Retinal pigment epithelial cell (primary cell): ENCODE data around the gene GNL2.

Experiments
- DNase-seq: peaks from one replicate; pipeline ENCODE4 v3.0.0-alpha.2; 2010; ENCODE audit warnings: low read depth
- H3K4me3 ChIP-seq: 2 replicates; pipeline ENCODE4 v1.5.1; 2011; ENCODE audit warnings: mild to moderate bottlenecking, low read length, control low read depth, moderate library complexity
- TF ChIP-seq, protein P1 (sequence below): conservative IDR thresholded peaks from 2 replicates; pipeline ENCODE4 v1.5.1; 2011; ENCODE audit warnings: low read depth, low read length, control low read depth, inconsistent platforms

Gene GNL2

DNA sequence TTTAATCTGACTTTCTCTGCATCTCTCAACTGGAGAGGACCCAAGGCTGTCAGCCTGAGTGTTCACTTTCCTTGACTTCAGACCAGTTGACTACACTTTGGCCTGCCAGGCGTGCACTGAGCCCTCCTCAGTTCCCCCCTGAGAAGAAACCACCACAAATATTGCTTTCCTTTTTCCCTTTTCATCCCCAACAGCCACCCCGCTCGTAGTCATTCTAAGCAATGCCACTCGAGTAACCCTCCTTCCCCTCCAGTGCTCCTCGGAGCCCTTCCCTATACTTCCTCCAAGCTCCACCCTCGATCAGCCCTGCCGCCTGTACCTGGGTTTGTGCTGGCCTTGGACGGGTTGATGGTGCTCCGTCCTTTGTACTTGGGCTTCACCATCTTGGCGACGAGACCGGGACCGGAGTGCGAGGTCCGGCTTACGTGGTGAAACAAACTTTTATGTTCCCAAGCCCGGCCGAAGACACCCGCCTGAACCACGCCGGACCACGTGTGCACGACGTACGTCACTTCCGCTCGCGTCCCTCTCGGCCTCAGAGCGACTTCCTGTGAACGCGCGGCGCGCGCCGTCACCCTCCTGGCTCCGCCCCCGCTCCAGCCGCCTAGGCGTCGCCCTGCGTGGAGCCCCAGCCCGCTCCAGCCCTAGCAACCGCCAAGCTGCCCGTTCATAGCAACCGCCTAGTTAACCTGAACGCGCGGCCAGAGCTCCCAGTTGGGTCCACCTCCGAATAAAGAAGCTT lies at the start of gene GNL2:
TSS of gene GNL2 (minus strand) at position 498 of the 742 bp plus-strand sequence. CDS start at position 383, 115 bp downstream.
- peak within 1 kb of the TSS; percentile 98 for H3K4me3 ChIP-seq
- TF ChIP-seq, protein P1, sequence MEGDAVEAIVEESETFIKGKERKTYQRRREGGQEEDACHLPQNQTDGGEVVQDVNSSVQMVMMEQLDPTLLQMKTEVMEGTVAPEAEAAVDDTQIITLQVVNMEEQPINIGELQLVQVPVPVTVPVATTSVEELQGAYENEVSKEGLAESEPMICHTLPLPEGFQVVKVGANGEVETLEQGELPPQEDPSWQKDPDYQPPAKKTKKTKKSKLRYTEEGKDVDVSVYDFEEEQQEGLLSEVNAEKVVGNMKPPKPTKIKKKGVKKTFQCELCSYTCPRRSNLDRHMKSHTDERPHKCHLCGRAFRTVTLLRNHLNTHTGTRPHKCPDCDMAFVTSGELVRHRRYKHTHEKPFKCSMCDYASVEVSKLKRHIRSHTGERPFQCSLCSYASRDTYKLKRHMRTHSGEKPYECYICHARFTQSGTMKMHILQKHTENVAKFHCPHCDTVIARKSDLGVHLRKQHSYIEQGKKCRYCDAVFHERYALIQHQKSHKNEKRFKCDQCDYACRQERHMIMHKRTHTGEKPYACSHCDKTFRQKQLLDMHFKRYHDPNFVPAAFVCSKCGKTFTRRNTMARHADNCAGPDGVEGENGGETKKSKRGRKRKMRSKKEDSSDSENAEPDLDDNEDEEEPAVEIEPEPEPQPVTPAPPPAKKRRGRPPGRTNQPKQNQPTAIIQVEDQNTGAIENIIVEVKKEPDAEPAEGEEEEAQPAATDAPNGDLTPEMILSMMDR, result no peak
- peak; percentile 81 for DNase-seq

DNA sequence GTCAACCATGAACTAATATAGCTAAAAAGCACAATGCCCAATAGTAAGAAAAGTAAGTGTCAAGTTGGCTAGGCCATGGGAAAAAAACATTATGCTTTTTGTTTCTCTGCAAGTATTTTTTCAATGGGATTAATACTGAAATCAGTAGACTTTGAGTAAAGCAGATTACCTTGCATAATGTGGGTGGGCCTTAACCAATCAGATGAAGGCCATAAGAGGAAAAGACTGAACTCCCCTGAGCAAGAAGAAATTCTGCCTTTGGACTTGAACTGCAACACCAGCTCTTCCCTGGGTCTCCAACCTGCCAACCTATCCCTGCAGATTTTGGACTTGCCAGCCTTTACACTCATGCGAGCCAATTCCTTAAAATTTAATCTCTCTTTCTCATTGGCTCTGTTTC lies 45.3 kb upstream of the GNL2 start:
- TF ChIP-seq, protein P1, result no peak
- H3K4me3 ChIP-seq, result no peak overlapping the region
- DNase-seq, result no peak

DNA sequence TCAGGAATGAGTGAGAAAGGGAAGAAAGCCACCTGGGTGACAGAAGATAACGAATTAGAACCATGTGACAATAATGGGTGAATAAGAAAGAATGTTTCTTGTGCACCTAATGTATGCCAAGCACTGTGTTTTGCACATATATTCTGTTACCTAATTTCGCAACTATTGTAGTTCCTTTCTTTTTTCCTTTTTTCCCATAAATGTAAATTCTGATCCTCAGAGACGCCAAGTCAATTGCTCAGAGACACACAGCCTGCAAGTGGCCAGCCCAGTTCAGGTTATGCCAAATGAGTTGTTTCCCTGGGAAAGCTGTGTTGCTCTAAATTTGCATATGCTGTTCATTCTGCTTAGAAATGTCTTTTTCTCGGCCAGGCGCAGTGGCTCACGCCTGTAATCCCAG lies 40.7 kb upstream of the GNL2 start:
- TF ChIP-seq, protein P1, result no peak
- H3K4me3 ChIP-seq, result no peak overlapping the region
- no peak for DNase-seq

DNA sequence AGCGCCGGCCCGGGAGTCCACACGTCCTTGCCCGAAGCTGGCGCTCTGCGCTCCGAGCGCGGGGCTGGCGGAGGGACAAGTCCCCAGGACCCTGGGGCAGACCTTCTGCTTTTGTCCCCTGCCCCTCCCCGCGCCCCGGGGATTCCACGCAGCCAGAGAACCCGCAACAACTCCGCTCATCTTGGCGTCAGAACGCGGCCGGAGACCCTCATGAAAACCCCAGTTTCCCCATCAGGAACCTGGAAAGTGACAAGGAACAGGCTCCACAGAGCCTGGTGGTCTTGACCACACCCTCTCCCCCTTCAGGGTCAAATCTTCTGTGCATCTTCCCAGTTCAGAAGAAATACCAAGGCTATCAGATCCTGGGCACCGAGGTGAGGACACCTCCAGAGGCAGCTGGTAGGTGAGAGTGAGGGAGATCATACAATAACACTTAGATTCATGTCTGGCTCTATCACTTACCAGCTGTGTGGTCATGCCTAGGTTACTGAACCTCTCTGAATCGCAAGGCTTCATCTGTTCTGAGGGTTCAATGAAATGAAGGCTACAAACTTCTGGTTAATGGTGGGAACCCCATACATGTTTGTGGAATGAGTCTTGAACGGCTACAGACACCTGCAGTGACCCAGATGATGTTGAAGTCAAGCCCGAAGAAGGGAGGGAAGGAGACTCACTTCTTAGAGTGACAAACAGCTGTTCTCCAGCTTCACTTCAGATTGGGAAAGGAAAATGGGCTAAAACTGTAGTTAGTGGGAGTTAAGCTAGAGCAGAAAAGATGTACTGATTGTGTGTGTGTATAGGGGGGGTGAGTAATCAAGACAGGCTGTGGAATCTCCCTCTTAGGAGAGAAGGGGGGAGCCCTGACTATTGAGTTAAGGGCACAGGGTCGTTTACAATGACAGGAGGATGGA lies 39.5 kb upstream of the GNL2 start:
- DNase-seq, result no peak
- no peak overlapping the region for H3K4me3 ChIP-seq
- TF ChIP-seq, protein P1, result no peak

DNA sequence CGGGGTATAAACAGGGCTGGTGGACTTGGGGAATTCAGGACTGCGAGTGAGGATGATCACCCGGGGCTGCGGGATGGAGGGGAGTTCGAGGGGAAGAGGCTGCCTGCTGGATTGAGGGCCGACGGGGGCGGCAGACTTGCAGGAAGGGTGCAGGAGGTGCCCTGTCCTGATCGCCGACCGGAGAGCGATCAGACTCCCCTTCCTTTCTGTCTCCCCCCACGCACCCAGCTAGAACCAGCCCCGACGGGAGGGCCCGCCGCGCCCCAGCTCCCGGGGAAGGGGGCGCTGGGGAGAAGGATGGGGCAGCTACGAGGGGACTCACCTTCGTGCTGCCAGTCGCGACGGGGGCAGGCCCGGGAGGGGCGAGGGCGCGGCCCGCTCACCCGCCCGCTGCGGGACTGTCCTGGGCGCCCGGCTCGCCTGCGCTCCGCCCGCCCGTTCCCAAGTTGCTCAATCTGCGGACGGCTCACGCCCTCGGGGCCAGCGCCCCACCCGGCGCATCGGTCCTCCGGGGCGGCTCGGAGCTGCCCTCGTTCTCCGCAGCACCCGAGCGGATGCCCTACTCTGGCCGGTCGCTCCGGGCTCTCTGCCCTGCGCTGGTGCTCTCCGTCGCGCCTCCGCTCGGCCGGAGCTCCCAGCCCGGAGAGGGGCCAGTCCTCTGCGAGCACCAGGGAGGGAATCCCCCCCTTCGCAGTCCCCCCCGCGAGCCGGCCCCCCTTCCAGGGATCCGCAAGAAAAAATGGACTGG lies 38.7 kb upstream of the GNL2 start, which contains the start of gene RSPO1:
TSS of gene RSPO1 (minus strand) at position 649 of the 748 bp plus-strand sequence. CDS start 5,231 bp downstream, outside the sequence.
- TF ChIP-seq, protein P1, result no peak
- no peak within 1 kb of the TSS for H3K4me3 ChIP-seq
- no peak for DNase-seq

DNA sequence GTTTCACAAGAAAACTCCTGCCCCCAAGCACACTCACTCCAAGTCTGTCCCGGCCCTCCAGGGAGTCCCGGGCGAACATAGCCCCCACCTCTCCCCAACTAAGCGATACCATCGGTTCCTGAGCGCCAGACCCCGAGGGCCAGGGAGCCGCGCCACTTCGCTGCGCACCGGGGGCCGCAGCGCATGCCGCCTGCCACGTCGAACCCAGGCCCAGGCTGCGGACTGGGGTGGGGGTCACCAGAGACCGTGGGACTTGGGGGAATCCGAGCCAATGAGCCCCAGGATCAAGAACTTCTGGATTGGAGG lies 38.2 kb upstream of the GNL2 start:
- DNase-seq, result no peak
- H3K4me3 ChIP-seq, result no peak overlapping the region
- TF ChIP-seq, protein P1, result no peak
